Type B pancreatic cell (in vitro differentiated cells): ENCODE results near the gene SMCO4. TPM values are rescaled to one million over a fixed set of nuclear protein-coding genes. Genes with fewer than 3 reads are reported as not detected.
"Not testable (repeated sequence)": the region's sequence is repeated elsewhere in the genome, so short reads cannot be mapped to it uniquely, and the experiment has no call there.

ENCODE experiments used
- DNase-seq: peaks from one replicate; pipeline ENCODE4 v3.0.0; 2021; ENCODE audit warnings: mixed read lengths; ENCODE audit not compliant: unreplicated experiment; ENCODE audit errors: extremely low spot score
- H3K27ac Mint-ChIP-seq: 2 replicates; pipeline ENCODE4 v1.8.0; 2021; ENCODE audit warnings: mild to moderate bottlenecking, mixed read lengths
- H3K27me3 Mint-ChIP-seq: 2 replicates; pipeline ENCODE4 v1.8.0; 2021; ENCODE audit warnings: mixed read lengths
- H3K36me3 Mint-ChIP-seq: 2 replicates; pipeline ENCODE4 v1.8.0; 2021; ENCODE audit warnings: mixed read lengths
- H3K4me1 Mint-ChIP-seq: one replicate; pipeline ENCODE4 v1.8.0; 2021; ENCODE audit warnings: mixed read lengths; ENCODE audit not compliant: unreplicated experiment
- H3K4me3 Mint-ChIP-seq: 2 replicates; pipeline ENCODE4 v1.8.0; 2021; ENCODE audit warnings: mild to moderate bottlenecking, mixed read lengths
- H3K9me3 Mint-ChIP-seq: 2 replicates; pipeline ENCODE4 v1.8.0; 2021; ENCODE audit warnings: mixed read lengths
- total RNA-seq: library from RNA; stranded (reverse); gene quantifications from 2 replicates; pipeline ENCODE4 v1.2.1, GENCODE V29; 2021; ENCODE audit warnings: low replicate concordance
- TF ChIP-seq, protein P1 (sequence below): fragments of 200-600 bp; sonication (generic); conservative IDR thresholded peaks from 2 replicates; pipeline ENCODE4 v1.5.0; 2021; ENCODE audit warnings: antibody characterized with exemption, mild to moderate bottlenecking

Gene SMCO4
- total RNA-seq, 1 donor from 2014 or later = 18.2 TPM

DNA sequence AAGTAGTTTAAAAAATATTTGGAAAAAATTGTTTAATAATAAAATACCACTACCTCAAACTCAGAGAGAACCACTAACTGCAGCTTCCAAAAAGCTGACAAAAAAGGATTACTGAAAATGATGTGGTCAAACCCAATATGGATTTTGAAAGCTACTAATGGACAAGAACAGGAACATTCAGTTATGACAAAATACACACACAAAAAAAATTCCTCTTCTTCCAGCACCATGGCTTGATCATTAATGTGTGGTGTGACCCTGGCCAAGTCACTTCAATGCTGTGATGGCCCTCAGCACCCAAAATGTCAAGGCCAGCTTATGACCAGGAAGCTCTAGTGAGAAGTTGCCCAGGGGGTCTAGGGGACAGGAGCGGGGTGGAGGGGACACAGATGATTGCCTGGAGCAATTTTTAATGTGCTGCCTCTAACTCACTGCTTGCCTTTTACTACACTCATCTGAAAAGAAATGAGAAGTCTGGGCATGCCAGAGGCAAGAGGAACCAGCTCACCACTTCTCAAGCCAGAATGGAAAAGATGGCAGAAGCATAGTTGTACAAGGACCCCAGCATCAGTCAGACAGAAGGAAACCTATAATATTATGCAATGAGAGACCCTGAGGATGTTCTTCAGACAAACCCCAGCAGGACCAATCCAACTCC is 2.2 kb downstream of the SMCO4 start:
- H3K4me3 Mint-ChIP-seq = peak overlapping the region; percentile 70
- H3K4me1 Mint-ChIP-seq = peaks cover 16% of the 10 kb centered on the region
- H3K27ac Mint-ChIP-seq = no peak overlapping the region

DNA sequence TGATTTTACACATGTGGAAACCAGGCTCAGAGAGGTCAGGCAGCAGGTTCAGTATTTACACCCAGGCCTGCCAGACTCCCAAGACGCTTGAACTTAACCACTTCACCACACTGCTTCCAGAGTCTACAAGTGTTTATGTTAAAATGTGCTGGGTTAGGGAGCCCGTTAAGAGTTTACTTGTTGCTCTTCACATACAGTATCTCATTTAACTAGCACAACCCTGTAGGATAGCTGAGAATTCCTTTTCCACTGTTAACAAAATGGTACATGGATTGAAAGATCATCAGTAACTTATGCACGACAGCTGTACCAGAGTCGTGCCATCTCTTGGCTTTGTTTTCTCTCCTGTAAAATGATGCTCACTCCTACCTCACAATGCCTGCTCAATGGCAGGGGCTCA is 2.9 kb downstream of the SMCO4 start:
- TF ChIP-seq, protein P1, sequence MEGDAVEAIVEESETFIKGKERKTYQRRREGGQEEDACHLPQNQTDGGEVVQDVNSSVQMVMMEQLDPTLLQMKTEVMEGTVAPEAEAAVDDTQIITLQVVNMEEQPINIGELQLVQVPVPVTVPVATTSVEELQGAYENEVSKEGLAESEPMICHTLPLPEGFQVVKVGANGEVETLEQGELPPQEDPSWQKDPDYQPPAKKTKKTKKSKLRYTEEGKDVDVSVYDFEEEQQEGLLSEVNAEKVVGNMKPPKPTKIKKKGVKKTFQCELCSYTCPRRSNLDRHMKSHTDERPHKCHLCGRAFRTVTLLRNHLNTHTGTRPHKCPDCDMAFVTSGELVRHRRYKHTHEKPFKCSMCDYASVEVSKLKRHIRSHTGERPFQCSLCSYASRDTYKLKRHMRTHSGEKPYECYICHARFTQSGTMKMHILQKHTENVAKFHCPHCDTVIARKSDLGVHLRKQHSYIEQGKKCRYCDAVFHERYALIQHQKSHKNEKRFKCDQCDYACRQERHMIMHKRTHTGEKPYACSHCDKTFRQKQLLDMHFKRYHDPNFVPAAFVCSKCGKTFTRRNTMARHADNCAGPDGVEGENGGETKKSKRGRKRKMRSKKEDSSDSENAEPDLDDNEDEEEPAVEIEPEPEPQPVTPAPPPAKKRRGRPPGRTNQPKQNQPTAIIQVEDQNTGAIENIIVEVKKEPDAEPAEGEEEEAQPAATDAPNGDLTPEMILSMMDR = no peak
- Mint-ChIP-seq H3K36me3 (no peaks in the 10 kb centered on the region), H3K27me3 (peaks cover 16% of the 10 kb centered on the region), H3K4me3 (no peak overlapping the region), H3K9me3 (no peaks in the 10 kb centered on the region), H3K4me1 (peaks cover 12% of the 10 kb centered on the region), H3K27ac (no peak overlapping the region)
- DNase-seq = no peak

More for the DNA sequence above, 2.2 kb downstream of the SMCO4 start:
- DNase-seq = no peak
- Mint-ChIP-seq H3K36me3 (no peaks in the 10 kb centered on the region), H3K9me3 (no peaks in the 10 kb centered on the region), H3K27me3 (peaks cover 21% of the 10 kb centered on the region)
- TF ChIP-seq, protein P1 = no peak

DNA sequence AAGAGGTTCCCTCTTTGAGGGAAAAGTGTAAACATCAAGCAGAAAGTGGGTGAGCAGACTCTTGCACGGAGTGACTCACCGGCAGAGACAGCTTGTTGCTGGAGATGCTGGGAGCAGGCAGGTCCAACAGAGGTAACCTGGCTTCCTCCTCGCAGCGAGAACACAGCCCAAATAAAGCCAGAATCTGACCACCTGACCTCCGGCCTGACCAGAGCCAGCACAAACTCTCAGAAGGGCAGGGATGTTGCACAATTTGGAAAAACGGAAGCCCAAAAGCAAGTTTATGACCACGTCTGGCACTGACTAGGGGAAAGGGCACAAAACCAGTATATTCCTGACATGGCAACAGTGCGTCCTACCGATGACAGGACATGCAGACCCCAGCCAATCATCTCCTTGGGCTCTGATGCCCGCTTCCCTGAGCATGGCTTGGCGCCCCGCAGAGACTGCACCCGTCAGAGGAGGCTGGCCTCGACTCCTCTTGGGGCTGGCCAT is 5.4 kb downstream of the SMCO4 start:
- Mint-ChIP-seq H3K4me3 (no peak overlapping the region), H3K4me1 (peaks cover 8% of the 10 kb centered on the region), H3K27ac (no peak overlapping the region), H3K9me3 (no peaks in the 10 kb centered on the region), H3K36me3 (no peaks in the 10 kb centered on the region), H3K27me3 (peaks cover 8% of the 10 kb centered on the region)
- no peak for DNase-seq
- TF ChIP-seq, protein P1 = no peak

DNA sequence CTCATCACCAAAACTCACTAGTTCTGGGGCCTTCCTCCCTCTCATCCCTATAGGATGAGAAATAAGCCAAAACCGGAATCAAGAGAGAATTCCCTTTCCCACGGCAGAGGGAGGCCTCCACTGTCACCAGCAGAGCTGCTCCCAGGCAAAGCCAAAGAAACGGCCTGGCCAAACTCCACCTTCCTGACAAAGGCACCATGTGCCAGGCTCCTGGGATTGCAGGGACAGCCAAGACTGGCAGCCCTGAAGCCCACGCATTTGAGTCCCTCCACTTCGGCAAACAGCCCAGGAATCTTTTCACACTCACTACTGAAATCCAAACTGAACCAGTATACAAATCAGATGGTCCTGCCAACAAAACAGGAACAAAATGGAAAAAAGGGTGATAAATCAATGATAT is 6.1 kb downstream of the SMCO4 start:
- peaks cover 7% of the 10 kb centered on the region for H3K27me3 Mint-ChIP-seq

DNA sequence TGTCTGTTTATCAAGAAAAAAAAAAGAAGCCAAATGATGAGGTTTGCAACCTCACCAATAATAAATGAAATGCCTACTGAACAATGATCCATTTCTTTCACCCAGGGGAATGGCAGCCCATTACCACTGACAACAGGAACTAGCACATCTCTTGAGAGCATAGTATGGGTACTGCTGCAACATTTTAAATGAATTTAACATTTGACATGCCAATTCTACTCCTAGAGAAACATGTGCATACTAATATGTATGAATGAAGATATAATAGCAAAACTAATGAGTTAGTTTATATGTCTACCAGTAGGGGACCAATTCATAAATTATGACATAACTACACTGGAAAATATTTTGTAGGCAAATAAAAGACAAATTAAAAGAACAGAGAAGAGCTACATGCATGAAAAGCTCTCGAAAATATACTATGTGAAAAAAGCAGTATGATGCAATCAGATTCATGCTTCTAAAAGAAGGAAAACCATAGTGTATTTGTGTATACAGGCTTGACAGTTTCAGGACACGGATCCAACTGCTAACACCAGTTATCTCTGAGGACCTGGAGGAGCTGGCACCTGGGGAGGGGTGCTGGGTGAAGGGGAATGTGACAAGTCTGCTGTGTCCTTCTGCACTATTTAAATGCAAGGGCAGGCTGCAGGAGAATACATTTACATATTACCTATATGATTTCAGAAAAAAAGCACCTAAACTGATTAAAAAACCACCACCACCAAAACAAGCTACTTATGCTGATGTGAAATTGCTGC is 6.9 kb downstream of the SMCO4 start:
- Mint-ChIP-seq H3K4me3 (no peak overlapping the region), H3K4me1 (peaks cover 7% of the 10 kb centered on the region)

More for the DNA sequence above, 6.1 kb downstream of the SMCO4 start:
- Mint-ChIP-seq H3K4me3 (no peak overlapping the region), H3K27ac (no peak overlapping the region), H3K9me3 (no peaks in the 10 kb centered on the region), H3K4me1 (peaks cover 11% of the 10 kb centered on the region), H3K36me3 (no peaks in the 10 kb centered on the region)
- TF ChIP-seq, protein P1 = no peak
- no peak for DNase-seq

DNA sequence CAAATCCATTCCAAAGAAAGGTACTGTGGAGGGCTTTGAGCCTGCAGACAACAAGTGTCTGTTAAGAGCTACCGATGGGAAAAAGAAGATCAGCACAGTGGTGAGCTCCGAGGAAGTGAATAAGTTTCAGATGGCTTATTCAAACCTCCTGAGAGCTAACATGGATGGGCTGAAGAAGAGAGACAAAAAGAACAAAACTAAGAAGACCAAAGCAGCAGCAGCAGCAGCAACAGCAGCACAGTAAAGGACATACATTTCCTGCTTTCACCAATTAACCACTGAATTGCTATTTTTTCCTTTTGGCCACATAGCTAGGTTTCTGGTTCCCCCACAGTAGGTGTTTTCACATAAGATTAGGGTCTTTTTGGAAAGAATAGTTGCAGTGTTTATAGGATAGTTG is 7.6 kb downstream of the SMCO4 start:
- not testable (repeated sequence) for H3K36me3 Mint-ChIP-seq, H3K27me3 Mint-ChIP-seq, H3K9me3 Mint-ChIP-seq, H3K27ac Mint-ChIP-seq, DNase-seq, H3K4me3 Mint-ChIP-seq
- H3K4me1 Mint-ChIP-seq = peaks cover 14% of the 10 kb centered on the region

More for the DNA sequence above, 6.9 kb downstream of the SMCO4 start:
- H3K36me3 Mint-ChIP-seq = no peaks in the 10 kb centered on the region
- DNase-seq = no peak
- peaks cover 3% of the 10 kb centered on the region for H3K27me3 Mint-ChIP-seq
- H3K27ac Mint-ChIP-seq = no peak overlapping the region
- TF ChIP-seq, protein P1 = peak; percentile 33
- no peaks in the 10 kb centered on the region for H3K9me3 Mint-ChIP-seq
